ENCODE data around the gene NECTIN4.

DNA sequence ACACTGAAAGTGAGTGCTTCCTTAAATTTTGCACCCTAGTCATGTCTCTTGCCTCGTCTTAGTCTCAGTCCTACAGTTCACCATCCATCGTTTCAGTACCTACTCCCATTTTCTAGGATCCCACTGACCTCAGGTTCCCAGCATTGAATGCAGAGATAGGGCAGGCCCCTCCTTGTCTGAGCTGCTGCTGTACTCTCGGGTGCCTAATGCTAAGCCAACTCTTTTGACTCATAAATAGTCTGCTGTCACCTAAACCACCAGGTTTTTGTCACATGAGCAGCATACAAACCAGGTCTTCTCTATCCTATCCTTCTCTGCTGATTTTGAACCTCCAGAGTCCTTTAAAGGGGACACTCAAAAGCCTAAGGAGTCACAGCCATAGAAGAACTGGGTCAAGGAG, 22.7 kb downstream of the NECTIN4 start:
- TF ChIP-seq RAD21 (IDR thresholded peaks at IDR 0.05; ENCODE audit: low read length) (no peak), YY1 (IDR thresholded peaks at IDR 0.05; ENCODE audit: low read depth) (no peak), EP300 (IDR thresholded peaks at IDR 0.05; ENCODE audit: borderline replicate concordance in 1 of 2, low read depth in 1 of 2, low read length in 1 of 2) (no peak), TAF1 (IDR thresholded peaks at IDR 0.05; ENCODE audit: borderline replicate concordance, low read depth, low read length) (no peak), RFX5 (IDR thresholded peaks at IDR 0.05; ENCODE audit: low read length) (no peak), POLR2AphosphoS5 (IDR thresholded peaks at IDR 0.05; ENCODE audit: low read depth, low read length) (no peak), GABPA (IDR thresholded peaks at IDR 0.05; ENCODE audit: low read depth) (no peak), TEAD4 (IDR thresholded peaks at IDR 0.05; ENCODE audit: borderline replicate concordance, insufficient read depth) (no peak), EZH2phosphoT487 (IDR thresholded peaks at IDR 0.05; ENCODE audit: borderline replicate concordance, low read depth) (no peak)
- TF ChIP-seq, protein P1, sequence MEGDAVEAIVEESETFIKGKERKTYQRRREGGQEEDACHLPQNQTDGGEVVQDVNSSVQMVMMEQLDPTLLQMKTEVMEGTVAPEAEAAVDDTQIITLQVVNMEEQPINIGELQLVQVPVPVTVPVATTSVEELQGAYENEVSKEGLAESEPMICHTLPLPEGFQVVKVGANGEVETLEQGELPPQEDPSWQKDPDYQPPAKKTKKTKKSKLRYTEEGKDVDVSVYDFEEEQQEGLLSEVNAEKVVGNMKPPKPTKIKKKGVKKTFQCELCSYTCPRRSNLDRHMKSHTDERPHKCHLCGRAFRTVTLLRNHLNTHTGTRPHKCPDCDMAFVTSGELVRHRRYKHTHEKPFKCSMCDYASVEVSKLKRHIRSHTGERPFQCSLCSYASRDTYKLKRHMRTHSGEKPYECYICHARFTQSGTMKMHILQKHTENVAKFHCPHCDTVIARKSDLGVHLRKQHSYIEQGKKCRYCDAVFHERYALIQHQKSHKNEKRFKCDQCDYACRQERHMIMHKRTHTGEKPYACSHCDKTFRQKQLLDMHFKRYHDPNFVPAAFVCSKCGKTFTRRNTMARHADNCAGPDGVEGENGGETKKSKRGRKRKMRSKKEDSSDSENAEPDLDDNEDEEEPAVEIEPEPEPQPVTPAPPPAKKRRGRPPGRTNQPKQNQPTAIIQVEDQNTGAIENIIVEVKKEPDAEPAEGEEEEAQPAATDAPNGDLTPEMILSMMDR (IDR thresholded peaks at IDR 0.05), result no peak
- TF ChIP-seq, protein P2, sequence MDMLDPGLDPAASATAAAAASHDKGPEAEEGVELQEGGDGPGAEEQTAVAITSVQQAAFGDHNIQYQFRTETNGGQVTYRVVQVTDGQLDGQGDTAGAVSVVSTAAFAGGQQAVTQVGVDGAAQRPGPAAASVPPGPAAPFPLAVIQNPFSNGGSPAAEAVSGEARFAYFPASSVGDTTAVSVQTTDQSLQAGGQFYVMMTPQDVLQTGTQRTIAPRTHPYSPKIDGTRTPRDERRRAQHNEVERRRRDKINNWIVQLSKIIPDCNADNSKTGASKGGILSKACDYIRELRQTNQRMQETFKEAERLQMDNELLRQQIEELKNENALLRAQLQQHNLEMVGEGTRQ (IDR thresholded peaks at IDR 0.05; ENCODE audit: borderline replicate concordance, low read depth, low read length), result no peak
- TF ChIP-seq, protein P3, sequence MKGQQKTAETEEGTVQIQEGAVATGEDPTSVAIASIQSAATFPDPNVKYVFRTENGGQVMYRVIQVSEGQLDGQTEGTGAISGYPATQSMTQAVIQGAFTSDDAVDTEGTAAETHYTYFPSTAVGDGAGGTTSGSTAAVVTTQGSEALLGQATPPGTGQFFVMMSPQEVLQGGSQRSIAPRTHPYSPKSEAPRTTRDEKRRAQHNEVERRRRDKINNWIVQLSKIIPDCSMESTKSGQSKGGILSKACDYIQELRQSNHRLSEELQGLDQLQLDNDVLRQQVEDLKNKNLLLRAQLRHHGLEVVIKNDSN (IDR thresholded peaks at IDR 0.05; ENCODE audit: borderline replicate concordance, low read depth), result no peak

Data from SK-N-SH (cell line).